Inflammatory macrophage treated with lipopolysaccharide for 4 hours (primary cell): ENCODE measurements around the gene MOCS1.

Source experiments
- DNase-seq: peaks from one replicate; pipeline ENCODE4 v3.0.0-alpha.2; 2020

The MOCS1 gene

GRCh38 chr6:39947611-39948068, 13.4 kb upstream of the MOCS1 start:
- no peak for DNase-seq

GRCh38 chr6:39945626-39946025, 11.4 kb upstream of the MOCS1 start:
- no peak for DNase-seq

GRCh38 chr6:39942903-39943580, 8.8 kb upstream of the MOCS1 start:
- DNase-seq = no peak

GRCh38 chr6:39941820-39942219, 7.6 kb upstream of the MOCS1 start:
- no peak for DNase-seq

GRCh38 chr6:39941138-39941537, 6.9 kb upstream of the MOCS1 start:
- DNase-seq = no peak

- no peak for DNase-seq
These were observed 4.8 kb upstream of the MOCS1 start for GRCh38 chr6:39938773-39939654.

GRCh38 chr6:39937686-39938333, 3.5 kb upstream of the MOCS1 start:
- DNase-seq = no peak

- no peak for DNase-seq
These were observed 2.6 kb upstream of the MOCS1 start for GRCh38 chr6:39936857-39937256.

GRCh38 chr6:39935241-39935640, 979 bp upstream of the MOCS1 start:
- no peak for DNase-seq

- no peak for DNase-seq
These were observed 562 bp downstream of the MOCS1 start for GRCh38 chr6:39933669-39934130.

- no peak for DNase-seq
These were observed 1.8 kb downstream of the MOCS1 start for GRCh38 chr6:39932386-39932910.

- no peak for DNase-seq
These were observed 2.7 kb downstream of the MOCS1 start for GRCh38 chr6:39931607-39932006.

- no peak for DNase-seq
These were observed 3.7 kb downstream of the MOCS1 start for GRCh38 chr6:39930540-39930939.

GRCh38 chr6:39929733-39930461, 4.4 kb downstream of the MOCS1 start:
- DNase-seq = no peak

GRCh38 chr6:39929039-39929732, 5.1 kb downstream of the MOCS1 start:
- DNase-seq = no peak

- no peak for DNase-seq
These were observed 7.1 kb downstream of the MOCS1 start for GRCh38 chr6:39927159-39927558.

GRCh38 chr6:39926668-39927067, 7.6 kb downstream of the MOCS1 start:
- DNase-seq = no peak

GRCh38 chr6:39925931-39926290, 8.4 kb downstream of the MOCS1 start:
- no peak for DNase-seq

- DNase-seq = no peak
These were observed 8.9 kb downstream of the MOCS1 start for GRCh38 chr6:39925191-39925930.

GRCh38 chr6:39924283-39924682, 10.0 kb downstream of the MOCS1 start:
- DNase-seq = no peak

GRCh38 chr6:39923861-39924260, 10.4 kb downstream of the MOCS1 start:
- DNase-seq = no peak
